GM13976 (cell line): ENCODE data around the gene LSM3.

Experiments used
- DNase-seq: peaks from one replicate; pipeline ENCODE4 v3.0.0; 2012; ENCODE audit warnings: low spot score
- in situ Hi-C: fragments of 300-500 bp; cut with MboI; formaldehyde crosslinking; loops from one replicate; pipeline ENCODE4 v1.12.0; 2022; ENCODE audit warnings: low sequenced_read_pairs, mixed read lengths, inconsistent platforms; ENCODE audit not compliant: unreplicated experiment
- TF ChIP-seq, protein P1 (sequence below): IDR thresholded peaks from 2 replicates; pipeline ENCODE4 v1.5.1; 2012; ENCODE audit warnings: borderline replicate concordance, mild to moderate bottlenecking; ENCODE audit not compliant: insufficient read depth; ENCODE audit errors: extremely low read depth, missing control alignments, control extremely low read depth

The LSM3 gene

DNA sequence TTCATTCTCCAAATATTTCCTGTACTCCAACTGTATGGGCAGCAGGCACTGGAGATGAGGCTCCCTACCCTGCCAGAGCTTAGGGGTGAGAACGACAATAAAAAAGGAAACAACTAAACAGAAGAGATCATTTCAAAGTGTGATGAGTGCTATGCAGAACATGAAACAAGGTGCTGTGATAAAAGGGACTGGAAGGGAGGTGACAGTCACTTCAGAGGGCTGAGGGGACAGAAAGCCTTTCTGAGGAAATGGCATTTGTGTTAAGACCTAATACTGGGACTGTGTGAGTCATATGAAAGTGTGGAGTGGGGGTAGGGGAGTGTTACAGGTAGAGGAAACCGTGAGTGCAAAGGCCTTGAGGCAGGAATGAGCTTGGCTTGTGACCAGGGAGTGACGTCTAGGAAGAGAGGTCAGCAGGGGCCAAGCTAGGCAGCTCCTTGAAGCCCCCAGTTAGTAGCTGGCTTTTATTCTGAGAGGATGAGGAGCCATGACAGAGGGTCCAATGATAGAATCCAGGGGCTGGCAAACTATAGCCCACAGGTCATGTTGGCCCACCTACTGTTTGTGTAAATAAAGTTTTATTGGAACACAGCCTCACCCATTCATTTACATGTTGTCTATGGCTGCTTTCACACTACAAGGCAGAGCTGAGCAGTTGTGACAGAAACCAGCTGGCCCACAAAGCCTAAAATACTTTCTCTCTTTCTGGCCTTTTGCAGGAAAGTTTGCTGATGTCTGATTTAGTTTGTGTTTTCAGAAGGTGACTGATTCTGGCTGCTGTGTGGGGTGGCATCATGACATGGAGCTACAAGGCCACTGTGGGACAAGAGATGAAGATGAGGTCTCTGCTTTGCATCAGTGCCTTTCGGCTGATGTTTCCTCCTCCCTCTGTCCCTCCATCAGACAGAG is 56.6 kb downstream of the LSM3 start:
- in situ Hi-C loops: no loop called here
- DNase-seq: no peak

DNA sequence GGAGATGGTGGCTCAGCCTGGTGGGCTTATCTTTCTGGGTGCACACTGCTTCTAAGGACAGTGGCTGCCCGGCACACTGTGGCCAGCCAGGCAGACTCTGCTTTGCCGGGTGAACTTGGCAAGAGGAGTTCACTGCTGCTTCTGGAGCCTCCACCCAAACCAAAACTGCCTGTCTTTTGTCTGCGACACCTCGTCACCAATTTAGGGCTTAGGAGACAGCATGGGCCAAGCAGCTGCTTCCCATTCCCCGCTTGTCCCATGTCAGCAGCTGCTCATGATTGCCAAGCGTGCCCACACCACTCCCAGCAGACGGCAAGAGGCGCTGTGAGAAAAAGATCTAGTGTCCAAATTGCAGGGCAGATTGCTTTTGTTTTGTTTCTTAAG is 57.3 kb downstream of the LSM3 start:
- DNase-seq: no peak
- in situ Hi-C loops: no loop called here
- TF ChIP-seq, protein P1, sequence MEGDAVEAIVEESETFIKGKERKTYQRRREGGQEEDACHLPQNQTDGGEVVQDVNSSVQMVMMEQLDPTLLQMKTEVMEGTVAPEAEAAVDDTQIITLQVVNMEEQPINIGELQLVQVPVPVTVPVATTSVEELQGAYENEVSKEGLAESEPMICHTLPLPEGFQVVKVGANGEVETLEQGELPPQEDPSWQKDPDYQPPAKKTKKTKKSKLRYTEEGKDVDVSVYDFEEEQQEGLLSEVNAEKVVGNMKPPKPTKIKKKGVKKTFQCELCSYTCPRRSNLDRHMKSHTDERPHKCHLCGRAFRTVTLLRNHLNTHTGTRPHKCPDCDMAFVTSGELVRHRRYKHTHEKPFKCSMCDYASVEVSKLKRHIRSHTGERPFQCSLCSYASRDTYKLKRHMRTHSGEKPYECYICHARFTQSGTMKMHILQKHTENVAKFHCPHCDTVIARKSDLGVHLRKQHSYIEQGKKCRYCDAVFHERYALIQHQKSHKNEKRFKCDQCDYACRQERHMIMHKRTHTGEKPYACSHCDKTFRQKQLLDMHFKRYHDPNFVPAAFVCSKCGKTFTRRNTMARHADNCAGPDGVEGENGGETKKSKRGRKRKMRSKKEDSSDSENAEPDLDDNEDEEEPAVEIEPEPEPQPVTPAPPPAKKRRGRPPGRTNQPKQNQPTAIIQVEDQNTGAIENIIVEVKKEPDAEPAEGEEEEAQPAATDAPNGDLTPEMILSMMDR: no peak

More for the DNA sequence above, 56.6 kb downstream of the LSM3 start:
- TF ChIP-seq, protein P1: no peak

DNA sequence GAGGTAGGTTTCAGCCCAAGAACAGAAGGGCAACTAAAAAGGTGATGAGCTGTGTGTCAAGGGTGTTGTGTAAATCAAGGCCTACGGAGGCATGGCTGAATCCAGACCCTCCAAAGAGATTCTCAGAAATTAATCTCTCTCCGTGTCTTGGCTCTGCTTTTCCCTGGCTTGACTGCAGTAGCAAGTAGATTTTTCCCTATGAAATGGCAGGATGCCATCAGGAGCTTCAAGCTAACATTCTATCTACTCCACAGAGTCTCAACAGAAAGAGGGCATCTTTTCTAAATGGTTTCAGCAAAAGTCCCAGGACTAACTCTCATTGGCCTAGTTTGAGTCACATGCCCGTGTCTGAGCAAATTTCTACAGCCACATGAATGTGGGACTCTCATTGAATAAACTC is 58.3 kb downstream of the LSM3 start:
- TF ChIP-seq, protein P1: no peak
- no peak for DNase-seq
- in situ Hi-C loops: no loop called here

DNA sequence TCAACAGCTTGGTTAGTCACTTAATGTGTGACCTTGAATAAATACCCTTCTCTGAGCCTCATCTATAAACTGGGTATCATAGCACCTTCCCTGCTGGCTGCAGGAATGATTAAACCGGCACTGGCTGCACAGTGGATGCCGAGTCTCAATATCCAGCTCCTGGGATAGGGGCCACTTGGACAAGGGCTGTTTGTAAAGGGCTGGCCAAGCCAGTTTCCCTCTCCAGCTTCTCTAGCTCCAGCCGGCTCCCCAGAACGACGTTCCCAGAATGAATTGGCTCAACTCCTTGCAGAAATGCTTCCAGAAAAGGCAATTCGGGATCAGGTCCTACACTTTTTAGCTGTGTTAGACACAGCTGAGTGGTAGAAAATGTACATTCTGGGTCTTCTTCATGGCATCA is 58.8 kb downstream of the LSM3 start:
- TF ChIP-seq, protein P1: no peak
- in situ Hi-C loops: no loop called here
- DNase-seq: no peak

DNA sequence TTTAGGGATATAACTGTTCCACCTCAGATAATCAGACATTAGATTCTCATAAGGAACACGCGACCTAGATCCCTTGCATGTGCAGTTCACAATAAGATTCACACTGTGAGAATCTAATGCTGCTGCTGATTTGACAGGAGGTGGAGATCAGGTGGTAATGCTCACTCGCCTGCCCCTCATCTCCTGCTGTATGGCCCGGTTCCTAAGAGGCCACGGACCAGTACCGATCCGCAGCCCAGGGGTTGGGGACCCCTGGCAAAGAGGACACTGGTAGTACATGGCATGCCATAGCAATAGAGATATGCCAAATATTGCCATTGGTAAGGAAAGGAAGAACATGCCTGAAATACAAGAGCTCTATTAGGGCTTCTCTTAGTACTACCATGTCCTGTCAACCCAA is 59.7 kb downstream of the LSM3 start:
- in situ Hi-C loops: no loop called here
- no peak for DNase-seq
- TF ChIP-seq, protein P1: no peak

DNA sequence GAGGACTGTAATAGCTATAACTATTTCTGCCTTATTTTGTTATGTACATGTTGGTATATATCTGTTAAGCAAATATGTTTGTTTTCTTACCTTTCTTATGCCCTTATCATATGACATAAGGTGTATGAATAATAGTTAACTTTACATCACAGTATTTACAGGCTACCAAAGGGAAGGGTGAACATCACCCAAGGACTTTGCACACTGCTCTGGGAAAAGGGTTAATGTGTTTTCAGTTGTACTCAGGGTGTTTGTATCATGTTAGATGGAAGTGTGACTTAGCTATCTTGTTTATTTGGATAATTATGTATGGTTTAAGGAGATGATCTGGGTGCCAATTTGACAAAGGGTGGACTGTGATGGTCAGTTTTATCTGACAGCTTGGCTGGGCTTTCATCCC is 60.3 kb downstream of the LSM3 start:
- TF ChIP-seq, protein P1: no peak
- DNase-seq: no peak
- in situ Hi-C loops: no loop called here
